ENCODE measurements around the gene NAV2. TPM values are rescaled to one million over a fixed set of nuclear protein-coding genes. Genes with fewer than 3 reads are reported as not detected.

Gene NAV2
- total RNA-seq, 1 donor from 2014 or later = 17.6 TPM

GRCh38 chr11:20045098-20045688 lies 332.6 kb downstream of the NAV2 start:
- DNase-seq = no peak

GRCh38 chr11:20046416-20046815 lies 333.8 kb downstream of the NAV2 start:
- DNase-seq = no peak

GRCh38 chr11:20047006-20047768 lies 334.6 kb downstream of the NAV2 start:
- no peak for DNase-seq

GRCh38 chr11:20047769-20048154 lies 335.1 kb downstream of the NAV2 start:
- DNase-seq = no peak

- DNase-seq = no peak
Measured at GRCh38 chr11:20048246-20048645, 335.6 kb downstream of the NAV2 start.

DNA sequence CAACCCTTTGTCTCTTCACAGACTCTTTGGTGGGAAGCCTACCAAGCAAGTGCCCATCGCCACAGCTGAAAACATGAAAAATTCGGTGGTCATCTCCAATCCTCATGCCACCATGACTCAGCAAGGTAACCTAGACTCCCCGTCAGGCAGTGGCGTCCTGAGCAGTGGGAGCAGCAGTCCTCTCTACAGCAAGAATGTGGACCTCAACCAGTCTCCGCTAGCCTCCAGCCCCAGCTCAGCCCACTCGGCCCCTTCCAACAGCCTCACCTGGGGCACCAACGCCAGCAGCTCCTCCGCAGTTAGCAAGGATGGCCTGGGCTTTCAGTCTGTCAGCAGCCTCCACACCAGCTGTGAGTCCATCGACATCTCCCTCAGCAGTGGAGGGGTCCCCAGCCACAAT lies 336.1 kb downstream of the NAV2 start:
- no peak for DNase-seq

DNA sequence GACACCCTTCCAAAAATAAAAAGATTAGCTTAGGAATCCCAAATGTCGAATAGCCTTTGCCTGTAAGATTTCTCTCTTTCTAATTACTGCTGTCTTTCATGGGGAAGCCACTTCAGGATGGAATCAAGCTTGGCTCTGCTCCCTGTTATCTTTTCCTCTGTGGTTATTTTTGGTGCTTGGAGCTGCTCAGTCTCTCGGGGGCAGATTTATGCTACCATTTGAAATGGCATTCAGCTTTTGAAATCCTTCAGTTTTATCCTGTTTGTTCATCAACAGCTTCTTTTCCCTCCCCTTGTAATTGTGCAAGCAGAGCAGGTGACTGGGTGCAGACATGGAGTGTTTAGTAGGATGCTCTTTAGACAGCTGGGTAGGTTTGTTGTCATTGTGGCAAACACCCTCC lies 336.6 kb downstream of the NAV2 start:
- no peak for DNase-seq

GRCh38 chr11:20050048-20050447 lies 337.4 kb downstream of the NAV2 start:
- DNase-seq = no peak

- no peak for DNase-seq
Measured at GRCh38 chr11:20050551-20051333, 338.1 kb downstream of the NAV2 start.

- DNase-seq = no peak
Measured at GRCh38 chr11:20051469-20052399, 339.1 kb downstream of the NAV2 start.

DNA sequence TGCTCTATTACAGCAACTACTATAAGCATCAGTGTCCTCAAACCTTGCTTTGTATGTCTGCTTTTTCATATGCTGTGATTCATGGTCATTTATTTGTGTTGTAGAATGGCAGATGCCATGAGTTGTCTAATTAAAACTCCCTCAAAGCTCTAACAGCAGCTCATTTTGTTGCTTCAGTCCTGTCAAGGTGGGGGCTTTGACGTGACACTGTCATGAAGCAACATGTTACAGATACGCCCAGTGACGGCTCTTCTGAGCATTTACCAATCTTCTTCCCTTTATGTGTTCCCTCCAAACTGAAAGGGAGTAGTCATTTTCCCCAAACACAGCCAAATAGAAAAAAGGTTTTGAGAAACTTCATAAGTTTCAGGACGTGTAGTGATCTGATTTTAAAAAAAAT lies 340.9 kb downstream of the NAV2 start:
- DNase-seq = no peak

DNA sequence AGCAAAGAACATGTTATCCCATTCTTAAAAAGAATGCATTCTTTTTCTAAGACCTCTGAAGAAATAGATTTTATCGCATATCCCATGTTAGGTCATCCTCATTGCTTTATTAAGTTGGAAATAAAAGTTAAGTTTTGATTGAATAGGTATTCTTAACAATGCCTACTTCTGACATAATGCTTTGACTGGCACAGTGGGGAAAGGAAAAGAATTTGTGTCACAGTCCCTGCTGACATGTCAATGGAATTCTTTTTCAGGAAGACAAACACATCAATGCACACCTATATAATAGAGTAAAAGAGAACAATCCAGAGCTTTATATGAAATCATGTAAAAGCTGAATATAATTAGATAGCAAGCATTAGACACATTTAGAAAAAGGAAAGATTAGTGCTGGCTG lies 341.9 kb downstream of the NAV2 start:
- DNase-seq = no peak

- no peak for DNase-seq
Measured at GRCh38 chr11:20055312-20055711, 342.7 kb downstream of the NAV2 start.

- DNase-seq = no peak
Measured at GRCh38 chr11:20056109-20056949, 343.7 kb downstream of the NAV2 start.

DNA sequence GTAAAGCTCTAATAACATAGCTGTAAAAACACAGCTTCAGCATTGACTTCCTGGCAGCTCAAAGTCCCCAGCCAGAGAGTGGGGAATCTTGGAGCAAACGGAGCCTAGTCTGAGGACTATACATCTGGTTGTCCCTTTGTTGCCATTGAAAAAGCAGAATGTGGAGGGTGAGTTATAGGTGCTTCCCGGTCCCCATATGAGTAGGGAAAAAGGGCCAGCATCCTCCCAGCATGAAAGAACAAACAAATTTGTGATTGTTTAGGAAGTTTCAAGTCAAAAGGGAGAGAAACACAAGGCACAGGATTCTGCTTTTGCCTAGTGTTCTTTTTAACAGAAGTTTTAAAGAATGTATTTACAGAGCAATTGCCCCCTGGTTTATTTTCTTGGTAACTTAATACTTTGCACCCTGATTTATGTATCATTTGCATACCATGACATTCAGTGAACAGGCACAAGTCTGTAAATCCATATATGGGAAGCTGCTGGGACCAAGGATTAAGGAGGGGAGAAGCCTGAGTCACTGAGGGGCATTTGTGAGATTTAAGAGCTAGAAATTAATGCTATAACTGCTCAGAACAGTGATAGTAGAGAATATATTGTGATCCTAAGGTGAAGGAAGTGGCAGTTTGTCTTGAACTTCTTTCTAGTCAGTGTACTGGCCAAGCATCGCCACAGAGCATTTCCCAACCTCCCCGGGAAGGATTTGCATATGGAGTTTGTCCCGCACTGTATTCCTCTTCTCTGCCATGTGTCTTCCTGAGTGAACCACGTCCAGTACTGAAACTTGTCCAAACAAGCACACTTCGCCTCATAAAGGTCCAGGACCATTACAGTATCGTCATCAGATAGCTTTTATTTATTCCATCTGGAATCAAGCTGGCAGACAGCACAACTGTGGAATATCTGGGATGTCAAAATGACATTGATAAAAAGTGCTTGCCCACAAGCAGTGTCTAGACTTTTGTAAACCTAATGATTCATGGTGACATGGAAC lies 344.6 kb downstream of the NAV2 start:
- no peak for DNase-seq

DNA sequence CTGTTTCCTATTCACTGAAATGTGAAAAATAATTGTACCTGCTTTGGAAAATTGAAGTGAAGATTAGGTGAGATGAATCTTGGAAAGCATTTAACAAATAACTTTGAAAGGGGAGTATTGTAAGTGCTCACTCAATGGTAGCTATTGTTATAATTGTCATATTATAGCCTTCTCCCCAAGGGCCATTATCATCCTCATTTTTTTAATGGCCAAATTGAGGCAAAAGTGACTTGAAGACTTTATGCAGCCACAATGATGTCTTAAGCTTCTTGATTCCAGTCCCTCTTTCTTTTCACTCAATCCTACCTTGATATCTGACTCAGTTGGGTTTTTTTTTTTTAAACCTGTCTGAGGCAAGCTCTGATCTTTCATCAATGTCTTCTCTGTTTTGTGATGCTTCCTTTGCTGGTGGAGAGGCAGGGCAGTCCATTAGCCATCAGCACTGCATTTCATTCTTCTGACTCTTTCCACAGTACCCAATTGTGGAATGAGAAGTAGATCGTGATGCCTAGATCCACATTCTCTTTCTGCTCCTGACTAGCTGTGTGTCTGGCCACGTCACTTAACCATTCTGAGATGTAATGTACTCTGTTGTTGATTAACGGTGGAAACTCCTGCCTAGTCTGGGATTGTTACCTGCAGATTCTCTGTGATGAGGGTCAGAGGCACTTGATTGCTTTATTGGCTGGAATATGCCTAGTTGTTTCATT lies 346.3 kb downstream of the NAV2 start:
- no peak for DNase-seq

GRCh38 chr11:20059587-20060021 lies 347.0 kb downstream of the NAV2 start:
- DNase-seq = no peak

DNA sequence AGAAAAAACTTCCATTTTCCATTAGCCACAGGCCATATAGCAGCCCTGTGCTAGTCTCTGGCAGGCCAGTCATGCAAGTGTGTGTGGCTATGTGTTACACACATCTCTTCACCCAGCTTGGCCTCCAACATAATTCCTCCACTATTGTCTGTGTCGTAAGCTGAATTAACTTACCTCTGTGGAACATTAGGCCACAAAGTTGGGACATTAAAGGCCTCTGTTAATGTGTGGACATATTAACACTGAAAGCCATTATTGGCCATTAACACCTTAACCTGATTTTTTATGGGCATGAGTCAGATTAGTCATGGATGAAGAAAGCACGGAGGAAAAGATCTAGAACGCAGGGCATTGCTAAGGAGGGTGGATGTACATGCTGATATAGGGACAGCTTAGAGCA lies 347.5 kb downstream of the NAV2 start:
- no peak for DNase-seq

DNA sequence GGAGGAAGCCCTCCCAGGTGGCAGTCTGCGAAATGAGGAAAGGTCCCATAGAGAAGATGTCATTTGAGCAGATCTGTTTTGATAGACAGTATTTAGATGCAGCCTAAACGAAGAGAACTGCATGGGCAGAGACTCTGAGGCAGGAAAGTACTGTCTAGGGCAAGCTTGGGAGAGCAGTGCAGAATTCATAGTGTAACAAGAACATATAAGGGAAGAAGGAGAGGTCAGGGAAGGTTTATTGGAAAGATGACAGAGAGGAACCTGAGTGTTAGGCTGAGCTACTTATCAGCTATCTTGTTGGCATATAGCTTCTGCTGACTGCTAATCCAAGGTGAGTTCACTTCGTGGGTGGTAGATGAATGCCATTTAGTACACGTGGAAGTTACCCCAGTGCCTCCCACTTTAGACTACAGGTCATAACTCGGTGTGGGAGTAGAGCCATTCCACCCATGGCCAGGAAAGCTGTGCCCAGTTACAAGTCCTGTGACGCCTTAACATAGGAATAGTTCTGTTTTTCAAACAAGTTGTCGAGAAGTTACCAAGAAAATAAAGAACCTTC lies 348.1 kb downstream of the NAV2 start:
- DNase-seq = no peak

All from occipital lobe (tissue), 2 donors.